UCSD-AML1 (cell line): ENCODE measurements around the gene SPATA19.

ENCODE experiments used
- DNase-seq: peaks from one replicate; lab custom pipeline; 2025; ENCODE audit not compliant: unreplicated experiment; lab: John Stamatoyannopoulos, UW

Gene SPATA19

DNA sequence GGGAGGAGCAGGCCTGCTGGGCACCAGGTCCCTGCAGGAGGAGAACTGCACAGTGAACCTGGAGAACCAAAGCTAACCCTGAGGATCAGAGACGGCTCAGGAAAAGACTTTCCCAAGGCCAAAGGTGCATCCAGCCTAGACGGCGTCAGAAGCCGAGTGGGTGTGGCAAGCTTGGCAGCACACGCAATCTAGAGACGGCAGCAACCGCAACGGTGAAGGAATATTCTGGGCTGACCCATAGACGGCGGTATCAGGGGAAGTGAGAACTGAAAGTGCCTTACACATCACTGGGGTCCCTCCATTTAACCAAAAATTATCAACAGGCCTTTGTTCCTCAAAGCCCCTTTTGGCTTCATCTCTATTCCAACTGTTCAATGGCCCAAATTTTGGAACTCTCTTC is 26.2 kb downstream of the SPATA19 start:
- no peak for DNase-seq

DNA sequence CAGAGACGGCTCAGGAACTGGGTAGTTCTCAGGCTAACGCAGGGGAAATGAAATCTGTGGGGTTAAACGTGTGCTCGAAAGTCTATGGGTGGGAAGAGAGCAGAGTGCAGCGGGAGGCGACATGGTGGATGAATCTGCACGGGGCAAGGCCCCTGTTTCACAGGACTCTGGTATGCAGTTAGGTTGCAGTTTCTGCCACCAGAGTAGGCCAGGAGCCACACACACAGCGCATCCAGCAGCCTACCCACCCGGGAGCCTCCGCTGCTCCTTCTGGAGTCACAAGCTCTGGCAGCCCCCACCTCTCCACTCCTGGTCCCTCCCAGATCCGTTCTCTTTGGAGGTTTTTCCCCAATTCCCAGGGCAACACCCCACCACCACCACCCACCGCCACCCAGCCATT is 27.0 kb downstream of the SPATA19 start:
- no peak for DNase-seq

GRCh38 chr11:133817449-133817848 is 27.9 kb downstream of the SPATA19 start:
- DNase-seq: no peak

- DNase-seq: no peak
These were observed 29.0 kb downstream of the SPATA19 start for GRCh38 chr11:133816146-133816870.

- DNase-seq: no peak
These were observed 29.7 kb downstream of the SPATA19 start for GRCh38 chr11:133815636-133816035.

- DNase-seq: no peak
These were observed 30.7 kb downstream of the SPATA19 start for GRCh38 chr11:133814588-133815100.

DNA sequence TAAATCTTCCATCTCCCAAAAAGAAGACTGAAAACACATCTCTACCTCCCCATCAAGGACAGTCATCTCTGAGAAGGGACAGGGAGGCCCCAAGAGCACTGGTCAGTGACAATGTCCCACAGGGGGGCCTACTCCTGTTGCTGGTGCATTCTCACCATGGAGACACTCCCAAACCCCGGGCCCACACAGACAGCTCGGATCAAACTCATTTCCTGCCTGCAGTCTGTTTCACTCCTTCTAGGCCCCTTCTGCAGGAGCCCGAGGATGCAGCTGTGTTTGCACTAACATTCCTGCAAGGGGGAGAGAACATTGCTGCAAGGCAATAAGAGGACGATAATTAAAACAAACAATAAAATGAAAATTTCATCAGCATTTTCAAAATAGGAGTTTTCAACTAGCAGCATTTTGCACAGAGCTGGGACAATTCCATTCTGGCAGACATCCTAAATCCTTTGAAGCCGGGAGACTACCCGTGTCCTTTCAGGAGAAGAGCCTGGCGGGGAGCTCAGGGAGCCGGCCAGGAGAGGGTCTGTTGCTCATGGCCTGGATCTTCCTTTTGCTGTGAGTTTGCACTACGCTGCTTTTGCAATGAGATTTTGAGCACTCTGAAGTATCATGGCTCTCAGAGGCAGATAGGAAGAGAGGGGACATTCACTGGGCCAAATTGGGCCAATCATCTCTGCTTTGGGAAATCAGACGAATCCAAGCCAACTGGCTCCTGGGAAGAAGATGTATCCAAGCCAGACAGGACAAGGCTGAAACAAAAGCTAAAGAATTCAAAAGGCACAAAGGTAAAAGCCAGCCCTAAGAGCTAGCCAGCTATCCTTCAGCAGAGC is 33.2 kb downstream of the SPATA19 start:
- DNase-seq: no peak

GRCh38 chr11:133810766-133811165 is 34.5 kb downstream of the SPATA19 start:
- DNase-seq: no peak

GRCh38 chr11:133809569-133810491 is 35.5 kb downstream of the SPATA19 start:
- DNase-seq: no peak

DNA sequence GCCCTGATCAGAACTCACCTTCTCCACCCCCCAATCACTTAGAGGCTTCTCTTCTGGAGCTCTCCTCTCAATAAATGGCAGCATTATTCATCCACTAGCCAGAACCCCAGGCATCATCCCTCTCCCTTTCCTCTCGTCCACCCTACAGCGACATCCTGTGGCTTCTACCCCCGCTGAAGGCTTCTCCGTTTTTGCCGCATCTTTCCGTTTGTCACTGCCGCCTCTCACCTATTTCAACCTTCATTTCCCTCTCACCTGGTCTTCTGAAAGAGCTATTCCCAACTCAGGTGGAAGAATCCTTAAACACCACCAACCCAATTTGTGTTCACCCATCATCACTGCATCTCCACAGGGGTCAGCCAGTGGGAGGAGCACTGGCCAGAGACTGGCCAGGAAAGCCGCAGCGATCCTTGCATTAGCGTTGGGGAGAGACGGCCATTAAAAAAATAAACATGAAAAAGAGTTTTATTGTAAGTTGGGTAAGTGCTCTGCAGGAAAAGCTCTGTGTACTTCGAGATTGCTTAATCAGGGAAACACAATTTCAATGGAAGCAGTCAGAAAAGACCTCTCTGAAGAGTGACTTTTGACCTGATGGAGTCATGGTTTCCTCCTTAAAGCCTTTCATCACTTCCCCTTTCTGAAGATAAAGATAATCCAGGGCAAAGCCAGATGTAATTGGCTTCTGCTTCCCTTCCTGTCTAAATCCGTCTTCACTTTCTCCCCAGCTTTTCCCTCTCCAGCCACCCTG is 36.7 kb downstream of the SPATA19 start:
- no peak for DNase-seq

DNA sequence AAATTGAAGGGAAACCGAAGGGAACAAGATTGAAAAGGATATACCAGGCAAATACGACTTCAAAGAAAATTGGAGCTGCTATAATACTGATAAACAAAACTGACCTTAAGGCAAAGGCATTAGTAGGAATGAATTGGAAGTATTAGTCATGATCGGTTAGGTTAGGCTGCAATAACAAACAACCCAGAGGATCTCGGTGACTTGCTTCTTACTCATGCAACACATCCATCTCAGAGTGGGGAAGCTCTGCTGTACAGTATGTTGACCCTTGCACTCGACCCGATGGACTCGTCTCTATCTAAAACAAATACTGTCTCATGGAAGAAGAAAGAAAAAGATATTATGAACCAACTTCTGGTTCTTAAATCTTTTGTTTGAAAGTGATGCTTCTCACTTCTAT is 42.3 kb downstream of the SPATA19 start:
- no peak for DNase-seq

DNA sequence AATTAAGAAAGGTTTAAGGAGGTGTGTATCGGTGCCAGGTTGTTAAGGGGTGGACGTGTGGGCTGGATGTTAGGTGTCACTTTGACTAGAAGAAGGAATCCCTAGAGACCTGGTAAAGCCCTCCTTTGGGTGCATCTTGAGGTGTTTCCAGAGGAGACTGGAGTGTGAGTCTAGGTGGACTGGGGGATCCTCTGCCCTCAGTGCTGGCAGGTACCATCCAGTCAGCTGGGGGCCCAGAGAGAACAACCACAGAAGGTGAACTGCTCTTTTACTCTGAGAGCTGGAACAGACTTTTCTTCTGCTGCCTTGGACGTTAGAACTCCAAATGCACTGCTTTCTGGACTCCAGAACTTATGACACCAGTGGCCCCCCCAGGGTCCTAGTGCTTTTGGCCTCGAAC is 44.0 kb downstream of the SPATA19 start:
- DNase-seq: no peak

GRCh38 chr11:133800666-133801065 is 44.6 kb downstream of the SPATA19 start:
- no peak for DNase-seq

DNA sequence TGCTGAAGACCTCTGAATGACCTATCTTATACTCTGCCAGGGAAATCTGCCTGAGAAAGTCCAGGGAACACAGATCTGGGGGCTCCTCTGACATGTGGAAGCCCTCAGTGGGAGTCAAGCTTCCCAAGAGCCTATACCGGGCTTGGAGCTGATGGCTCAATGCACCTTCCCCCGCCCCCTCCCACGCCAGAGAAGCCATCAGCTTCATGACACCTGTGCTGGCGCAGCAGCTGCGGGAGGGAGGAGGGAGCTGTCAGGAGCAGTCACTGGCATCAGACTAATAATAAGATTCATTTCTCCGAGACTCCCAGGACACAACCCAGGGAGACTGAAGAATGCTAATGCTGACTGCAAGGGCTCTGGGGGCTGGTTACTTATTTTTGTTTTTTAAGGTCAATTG is 47.8 kb downstream of the SPATA19 start:
- DNase-seq: no peak

- DNase-seq: no peak
These were observed 49.1 kb downstream of the SPATA19 start for GRCh38 chr11:133796043-133796795.

DNA sequence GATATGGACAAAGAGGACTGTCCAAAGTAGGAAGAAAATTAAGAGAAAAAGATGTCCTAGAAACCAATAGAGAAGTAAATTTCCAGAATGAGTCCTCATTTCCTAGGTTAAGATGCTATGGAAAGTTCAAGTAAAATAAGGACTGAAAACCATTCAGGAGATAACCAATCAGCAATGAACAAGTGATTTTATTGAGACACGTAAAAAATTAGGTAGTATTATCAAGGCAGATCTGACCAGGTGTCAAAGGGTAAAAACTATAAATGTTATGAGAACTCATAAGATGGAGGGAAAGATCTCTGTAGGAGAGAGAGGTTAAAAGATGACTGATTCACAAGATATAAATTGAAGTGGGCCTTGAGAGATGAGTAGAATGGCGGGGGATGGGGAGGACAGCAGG is 50.2 kb downstream of the SPATA19 start:
- DNase-seq: no peak

GRCh38 chr11:133794205-133794604 is 51.1 kb downstream of the SPATA19 start:
- DNase-seq: no peak

- no peak for DNase-seq
These were observed 51.9 kb downstream of the SPATA19 start for GRCh38 chr11:133793271-133794035.

DNA sequence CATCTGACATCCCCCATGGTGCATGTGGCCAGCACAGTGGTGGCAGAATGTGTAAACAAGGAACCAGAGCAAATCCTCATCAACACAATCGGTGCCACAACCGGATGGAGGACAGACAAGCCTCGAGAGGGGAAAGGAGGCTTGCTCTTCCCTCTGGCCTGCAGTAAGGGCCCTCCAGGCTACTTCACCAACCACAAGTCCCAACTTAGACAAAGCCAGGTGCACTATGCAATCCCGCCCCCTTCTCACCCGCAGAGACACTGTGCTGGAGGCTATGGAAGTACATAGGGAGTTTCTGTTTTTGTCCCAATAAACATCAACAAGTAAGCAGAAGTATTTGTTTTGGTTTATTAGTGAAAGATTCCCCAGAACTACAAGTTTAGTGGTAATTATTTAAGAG is 54.3 kb downstream of the SPATA19 start:
- DNase-seq: no peak
